AG09319 (cell line): ENCODE data around the gene IFNK.

Source experiments
- DNase-seq: peaks from one replicate; pipeline ENCODE4 v3.0.0-alpha.2; 2010; ENCODE audit warnings: low read depth; ENCODE audit errors: extremely low read depth
- CTCF ChIP-seq: IDR thresholded peaks from 2 replicates; pipeline ENCODE4 v1.5.1; 2011; ENCODE audit warnings: low read depth, mild to moderate bottlenecking, inconsistent platforms, low read length, moderate library complexity

IFNK gene

GRCh38 chr9:27564670-27565069, 40.6 kb downstream of the IFNK start:
- DNase-seq = no peak
- no peak for TF ChIP-seq CTCF

GRCh38 chr9:27565696-27566095, 41.6 kb downstream of the IFNK start:
- no peak for TF ChIP-seq CTCF
- no peak for DNase-seq

GRCh38 chr9:27566118-27566517, 42.0 kb downstream of the IFNK start:
- DNase-seq = no peak
- no peak for TF ChIP-seq CTCF

- TF ChIP-seq CTCF = no peak
- no peak for DNase-seq
These were observed 45.3 kb downstream of the IFNK start for GRCh38 chr9:27569406-27569805.

GRCh38 chr9:27571011-27571410, 46.9 kb downstream of the IFNK start:
- DNase-seq = no peak
- no peak for TF ChIP-seq CTCF

GRCh38 chr9:27572061-27572460, 48.0 kb downstream of the IFNK start:
- no peak for TF ChIP-seq CTCF
- DNase-seq = no peak

- DNase-seq = no peak
- TF ChIP-seq CTCF = no peak
These were observed 48.5 kb downstream of the IFNK start for GRCh38 chr9:27572566-27572917.
